Effector CD4-positive, alpha-beta T cell (primary cell): ENCODE measurements around the gene CCDC92.
A peak's percentile ranks its signal among the peaks of the same experiment; 100 is the strongest.

Source experiments
- DNase-seq: peaks from one replicate; pipeline ENCODE4 v3.0.0-alpha.2; 2020

CCDC92 gene

DNA sequence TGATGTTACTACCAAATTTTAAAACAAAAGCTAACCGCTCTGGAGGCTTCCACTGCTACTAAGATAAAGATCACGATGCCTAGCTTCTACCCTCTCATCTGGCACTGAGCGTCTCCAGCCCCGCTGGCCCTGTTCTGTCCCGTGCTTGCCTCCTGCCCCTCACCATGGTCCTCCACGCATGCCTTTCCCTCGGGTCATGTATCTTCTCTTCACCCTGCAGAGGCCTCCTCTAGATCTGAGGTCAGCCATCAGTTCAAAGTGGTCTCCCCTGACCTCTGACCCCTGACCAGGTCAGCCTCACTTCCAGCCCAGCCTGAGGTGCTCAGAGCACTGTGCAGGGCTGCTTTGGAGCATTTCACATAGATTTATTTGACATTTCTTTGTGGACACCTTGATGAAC, 28.7 kb upstream of the CCDC92 start:
- DNase-seq: no peak

DNA sequence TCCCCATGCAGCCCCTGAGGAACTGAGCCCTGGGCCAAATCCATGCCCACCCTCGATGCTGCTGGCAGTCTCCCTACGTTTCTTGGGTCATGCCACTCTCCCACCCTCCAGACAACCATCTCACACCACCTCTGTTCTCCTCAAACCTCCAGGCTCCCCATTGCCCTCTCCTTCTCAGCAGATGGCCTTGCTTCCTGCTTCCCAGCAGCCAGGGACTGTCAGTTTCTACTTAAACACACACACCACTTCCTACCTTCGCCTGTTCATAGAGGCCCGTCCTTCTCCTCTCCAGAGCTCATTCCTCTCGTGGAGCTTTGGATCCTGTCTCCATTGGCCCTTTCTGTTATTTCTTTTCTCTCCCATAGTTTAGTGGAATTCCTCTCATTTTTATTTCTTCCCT, 27.5 kb upstream of the CCDC92 start:
- DNase-seq: no peak

DNA sequence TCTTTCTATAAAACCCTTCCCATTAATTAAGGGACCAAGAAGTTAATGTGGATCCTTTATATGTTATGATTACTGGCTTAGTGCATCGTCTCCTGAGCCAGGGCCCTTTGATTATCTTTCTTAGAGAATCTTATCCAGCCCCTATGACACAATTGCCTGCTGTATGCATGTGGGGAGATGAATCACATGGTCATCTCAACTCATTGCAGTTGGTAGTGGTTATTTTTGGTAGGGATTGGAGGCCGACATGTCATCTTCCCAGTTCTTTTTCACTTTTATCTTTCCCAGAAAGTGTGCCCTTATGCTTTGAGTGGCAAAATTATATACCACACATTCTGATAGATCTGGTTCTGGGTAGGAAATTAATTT, 26.3 kb upstream of the CCDC92 start:
- DNase-seq: no peak

DNA sequence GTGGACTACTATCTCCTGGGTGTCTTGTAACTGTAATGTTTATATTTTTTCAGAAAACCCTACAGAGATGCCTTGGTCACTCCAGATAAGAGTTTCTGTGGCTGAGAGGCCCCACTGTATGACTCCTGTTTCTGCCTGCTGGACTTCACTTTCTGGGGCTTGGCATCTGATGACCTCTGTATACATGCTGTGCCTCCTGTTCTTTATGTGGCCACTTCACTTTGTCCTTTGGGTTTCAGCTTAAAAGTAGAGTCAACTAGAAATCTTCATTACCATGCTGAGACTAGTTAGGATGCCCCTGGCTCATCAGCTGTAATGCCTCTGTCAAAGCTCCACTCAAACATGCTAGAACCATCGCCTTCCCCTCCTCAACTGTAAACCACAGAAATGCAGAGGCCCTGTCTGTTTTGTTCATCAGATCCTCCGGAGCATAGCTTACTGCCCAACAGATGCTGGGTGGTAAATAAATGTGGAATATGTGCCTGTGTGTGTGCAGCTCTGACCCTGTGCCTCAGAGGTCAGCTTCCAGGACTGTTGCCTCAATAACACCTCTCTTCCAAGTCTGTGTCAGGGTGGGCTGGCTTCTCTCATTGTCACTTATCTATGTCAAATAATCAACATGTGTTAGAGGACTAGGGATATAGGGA, 25.8 kb upstream of the CCDC92 start:
- no peak for DNase-seq

DNA sequence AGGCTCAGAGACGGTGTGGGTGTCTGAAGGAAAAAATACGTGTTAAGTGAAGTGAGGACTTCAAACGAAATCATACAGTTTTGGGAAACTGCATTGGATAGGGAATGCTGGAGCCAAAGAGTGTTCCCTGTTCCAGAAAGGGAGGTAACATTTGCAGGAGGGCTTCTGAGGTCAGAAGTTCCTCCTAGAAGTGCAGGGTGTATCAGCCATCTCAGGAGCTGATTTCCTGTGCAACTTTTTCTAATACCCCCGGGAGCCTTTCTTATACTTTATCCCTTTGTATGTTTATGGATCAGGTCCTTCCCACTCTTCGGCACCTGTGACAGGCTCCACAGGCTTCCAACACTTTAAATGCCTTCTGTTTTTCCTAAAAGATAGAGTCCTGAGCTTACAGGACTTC, 25.3 kb upstream of the CCDC92 start:
- DNase-seq: no peak

DNA sequence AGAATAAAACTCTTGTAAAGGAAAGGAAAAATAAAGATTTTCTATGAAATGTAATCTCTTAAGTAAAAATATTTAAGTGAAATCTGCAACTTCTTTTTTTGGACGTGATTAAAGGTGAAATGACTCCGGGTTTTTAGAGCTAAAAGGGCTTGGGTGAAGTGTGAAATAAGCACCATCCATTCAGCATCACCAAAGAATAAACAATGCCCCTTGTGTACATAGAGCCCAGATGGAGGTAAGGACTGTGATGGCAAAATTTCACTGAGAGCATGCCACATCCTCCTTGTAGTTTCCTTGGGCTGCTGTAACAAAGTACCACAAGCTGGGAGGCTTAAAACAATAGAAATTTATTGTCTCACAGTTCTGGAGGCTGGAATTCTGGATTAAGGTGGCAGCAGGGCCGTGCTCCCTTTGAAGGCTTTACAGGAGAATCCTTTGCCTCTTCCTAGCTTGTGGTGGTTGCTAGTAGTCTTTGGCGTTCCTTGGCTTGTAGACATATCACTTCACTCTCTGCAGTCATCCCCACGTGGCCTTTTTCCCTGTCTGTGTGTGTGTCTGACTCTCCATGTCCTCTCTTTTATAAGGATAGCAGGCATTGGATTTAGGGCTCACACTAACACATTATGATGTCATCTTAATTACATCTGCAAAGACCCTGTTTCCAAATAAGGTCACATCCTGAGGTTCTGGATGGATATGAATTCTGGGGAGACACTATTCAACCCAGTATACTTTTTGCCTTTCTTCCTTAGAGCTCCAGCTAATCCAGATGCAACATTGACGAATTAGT, 24.6 kb upstream of the CCDC92 start:
- no peak for DNase-seq

DNA sequence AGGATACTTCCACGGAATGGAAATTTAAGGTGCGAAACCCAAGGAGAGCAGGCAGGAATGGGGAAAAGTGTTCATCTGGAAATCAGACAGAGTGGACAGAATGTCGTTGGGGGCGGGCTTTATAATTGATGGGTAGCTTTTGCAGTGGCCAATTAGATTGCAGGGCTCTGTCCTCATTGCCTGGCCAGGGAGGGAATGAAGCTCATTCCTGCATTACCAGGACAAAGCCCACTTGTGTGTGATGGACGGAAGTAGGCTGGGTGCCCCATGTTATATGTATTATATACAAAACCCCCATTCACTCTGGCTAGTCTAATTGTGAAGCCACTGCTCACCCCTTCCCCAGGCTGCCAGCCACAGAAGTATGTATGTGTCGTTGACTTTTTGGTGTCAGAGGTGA, 23.9 kb upstream of the CCDC92 start:
- no peak for DNase-seq

DNA sequence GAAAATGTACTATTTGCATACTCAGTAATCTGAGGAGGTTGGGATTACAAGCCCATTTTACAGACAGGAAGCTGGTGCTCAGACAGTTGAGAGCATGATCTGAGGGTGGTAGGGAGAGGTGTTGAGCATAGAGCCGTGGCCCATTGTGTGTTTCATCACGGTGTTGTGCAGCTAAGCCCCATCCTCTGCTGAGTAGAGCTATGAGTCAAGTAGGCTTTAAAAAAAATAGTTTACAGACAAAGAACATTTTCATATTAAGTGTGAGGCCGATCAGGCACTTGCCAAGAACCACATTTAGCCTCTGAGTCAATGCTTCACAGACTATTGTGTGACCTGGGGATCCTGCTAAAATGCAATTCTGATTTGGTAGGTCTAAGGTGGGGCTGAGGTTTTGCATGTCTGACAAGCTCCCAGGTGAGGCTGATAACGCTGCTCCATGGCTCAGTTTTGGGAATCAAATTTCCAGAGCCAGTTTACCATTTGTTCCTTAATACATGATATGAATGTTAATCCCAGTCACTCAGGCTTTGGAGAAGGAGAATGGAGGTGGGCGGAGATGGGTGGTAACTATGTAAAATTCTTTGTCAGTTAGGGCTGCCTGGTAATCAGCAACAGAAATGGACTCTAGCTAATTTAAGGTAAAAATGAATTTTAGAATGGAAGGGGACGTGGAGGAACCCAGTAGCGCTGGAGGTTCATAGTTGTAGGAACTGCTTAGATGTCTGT, 22.6 kb upstream of the CCDC92 start:
- DNase-seq: no peak

DNA sequence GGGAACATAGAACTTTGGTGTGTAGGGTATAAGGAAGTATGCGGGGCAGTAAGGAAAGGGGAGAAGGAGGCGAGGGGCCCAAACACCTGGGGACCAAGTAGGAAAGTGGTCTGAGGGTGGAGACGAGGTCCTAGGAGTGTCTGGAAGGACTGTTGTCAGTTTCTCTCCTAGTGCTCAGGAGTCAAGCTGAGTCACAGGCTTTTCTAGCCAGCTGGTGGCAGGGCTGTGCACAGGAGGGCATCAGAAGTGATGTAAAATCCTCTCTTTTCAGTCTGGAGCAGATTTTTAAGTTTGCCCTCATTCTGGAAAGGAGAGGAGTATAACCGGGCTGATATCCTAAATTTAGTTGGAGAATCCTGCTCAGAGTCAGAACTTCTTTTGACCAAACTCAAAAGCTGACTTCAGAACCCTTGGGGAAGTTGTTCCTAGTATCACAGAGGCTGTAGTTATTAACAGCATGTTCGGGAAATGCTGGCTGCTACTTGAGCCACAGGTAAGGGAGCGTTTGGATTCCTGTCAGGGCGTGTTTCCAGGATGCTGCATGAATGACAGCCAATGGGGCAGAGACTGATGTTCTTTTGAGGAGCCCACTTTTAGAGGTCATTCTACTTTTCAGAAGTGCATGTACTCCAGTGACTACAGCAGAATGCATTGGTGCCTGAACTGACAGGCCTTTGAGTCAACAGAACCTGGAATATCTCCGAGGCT, 19.6 kb upstream of the CCDC92 start:
- DNase-seq: no peak

DNA sequence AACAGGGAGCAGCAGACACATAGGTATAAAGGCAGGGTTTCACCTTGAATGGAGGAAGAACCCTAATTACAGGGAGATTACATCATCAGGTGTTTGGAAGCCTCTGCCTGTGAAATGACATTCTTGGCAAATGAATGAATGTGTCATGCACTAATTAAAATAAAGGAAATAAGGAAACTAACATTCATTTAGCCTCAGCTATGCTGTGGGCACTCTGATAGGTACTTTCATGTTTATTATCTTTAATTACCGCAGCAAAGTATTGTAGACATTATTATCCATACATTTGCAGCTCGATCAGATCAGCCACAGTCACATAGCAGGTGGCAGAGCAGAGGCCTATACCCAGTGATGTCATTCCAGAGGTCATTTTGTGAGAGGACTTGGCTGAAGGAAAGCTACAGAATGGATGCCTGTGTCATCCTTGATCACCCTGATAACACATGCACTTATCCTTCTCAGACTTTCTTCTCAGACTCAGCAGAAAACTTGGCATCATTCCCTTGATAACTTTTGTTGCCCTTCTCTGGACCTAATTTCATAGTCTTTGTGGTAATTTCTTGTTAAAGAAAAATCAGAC, 18.8 kb upstream of the CCDC92 start:
- DNase-seq: no peak

DNA sequence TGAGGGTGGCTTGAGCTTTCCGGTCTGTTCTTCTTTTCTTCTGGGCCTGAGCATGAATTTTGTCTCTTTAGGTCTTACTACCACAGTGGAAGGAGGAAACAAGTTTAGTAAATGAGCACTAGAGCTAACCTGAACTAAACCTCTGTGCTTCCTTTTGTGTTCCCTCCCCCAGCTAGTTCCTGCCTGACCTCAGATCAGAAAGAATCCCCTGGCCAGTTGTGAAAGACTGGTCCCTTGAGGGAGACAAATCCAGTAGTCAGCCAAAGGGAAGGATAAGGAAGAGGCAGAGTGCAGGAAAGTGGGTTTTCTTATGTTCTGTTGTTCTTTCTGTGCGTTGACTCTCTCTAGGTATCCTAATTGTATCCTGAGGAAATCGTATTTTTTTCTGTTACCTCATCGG, 17.9 kb upstream of the CCDC92 start:
- no peak for DNase-seq

DNA sequence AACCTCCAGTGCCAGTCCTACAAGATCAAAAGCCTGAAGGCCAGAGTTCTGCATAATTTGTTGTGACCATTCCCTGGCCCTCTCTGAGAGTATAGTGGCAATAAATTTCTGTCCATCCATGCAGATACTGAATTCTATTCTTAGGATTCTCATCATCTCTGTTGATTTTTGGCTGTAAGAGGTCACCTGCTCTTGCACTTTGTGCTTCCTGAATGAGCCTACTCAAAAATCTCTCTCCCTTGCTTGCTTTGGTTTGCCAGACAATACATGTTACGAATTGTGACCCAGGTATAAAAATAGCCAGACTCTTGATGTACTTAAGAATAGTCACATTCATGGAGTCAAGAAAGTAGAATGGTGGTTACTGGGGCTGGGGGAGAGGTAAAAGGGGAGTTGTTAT, 17.1 kb upstream of the CCDC92 start:
- no peak for DNase-seq

DNA sequence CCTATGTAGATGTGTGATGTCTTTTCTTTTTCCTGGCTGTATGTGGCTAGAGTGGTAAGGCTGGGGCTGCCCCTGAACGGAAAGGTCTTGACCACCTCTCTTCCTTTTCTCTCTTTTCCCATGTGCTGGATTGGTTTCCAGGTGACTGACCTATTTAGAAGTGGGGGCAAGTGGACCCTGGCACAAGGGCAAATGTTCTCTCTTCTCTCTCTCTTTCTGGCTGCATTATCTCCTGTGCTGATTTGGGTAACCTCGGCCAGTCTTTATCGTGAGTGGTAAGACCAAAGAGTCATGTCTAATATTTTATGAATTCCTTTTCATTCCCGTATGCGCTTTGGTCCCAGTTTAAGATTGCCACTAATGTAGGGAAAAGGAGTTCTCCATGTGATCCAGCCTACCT, 16.5 kb upstream of the CCDC92 start:
- no peak for DNase-seq

DNA sequence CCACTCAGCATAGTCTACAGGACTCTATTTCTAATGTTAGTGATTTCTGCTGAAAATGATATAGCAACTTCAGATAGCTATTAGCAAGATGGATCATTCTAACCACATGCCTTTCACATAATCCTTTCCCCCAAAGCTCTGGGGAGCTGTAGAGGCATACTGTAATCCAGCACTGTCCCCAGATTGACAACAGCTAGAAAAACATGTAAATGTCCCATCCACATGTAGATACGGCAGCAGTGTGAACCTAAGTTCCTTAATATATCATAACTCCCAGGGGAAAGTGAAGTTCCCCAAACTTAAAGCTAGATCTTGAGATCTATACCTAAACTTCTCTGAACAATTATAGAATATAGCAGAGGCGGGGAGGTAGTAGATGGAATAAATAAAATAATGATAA, 14.4 kb upstream of the CCDC92 start:
- DNase-seq: no peak

DNA sequence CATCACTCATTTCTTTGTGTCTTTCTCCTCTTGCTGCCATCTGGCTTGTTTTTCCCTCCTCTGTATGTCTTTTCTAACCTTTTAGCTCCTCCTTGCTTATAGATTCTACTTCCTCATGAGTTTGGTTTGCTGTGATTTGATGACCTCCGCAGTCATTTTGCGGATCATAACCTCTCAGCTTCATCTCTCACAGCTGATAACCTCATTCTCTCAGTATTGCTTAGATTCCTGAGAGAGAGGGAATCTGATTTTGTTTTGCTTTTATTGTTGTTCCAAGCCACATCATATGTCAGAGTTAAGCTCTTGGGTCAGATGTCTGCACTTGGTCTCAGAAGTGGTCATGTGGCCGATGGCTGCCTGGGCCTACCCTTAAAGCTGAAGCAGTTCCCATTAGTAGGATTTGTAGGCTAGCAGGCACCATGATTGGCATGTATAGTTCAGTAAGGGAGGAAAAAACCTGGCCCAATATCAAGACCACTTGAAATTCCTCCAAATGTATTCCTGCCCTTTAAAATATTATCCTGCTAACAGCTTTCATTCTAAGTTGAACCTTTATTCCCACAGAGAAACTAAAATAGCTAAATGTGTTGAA, 13.8 kb upstream of the CCDC92 start:
- no peak for DNase-seq

DNA sequence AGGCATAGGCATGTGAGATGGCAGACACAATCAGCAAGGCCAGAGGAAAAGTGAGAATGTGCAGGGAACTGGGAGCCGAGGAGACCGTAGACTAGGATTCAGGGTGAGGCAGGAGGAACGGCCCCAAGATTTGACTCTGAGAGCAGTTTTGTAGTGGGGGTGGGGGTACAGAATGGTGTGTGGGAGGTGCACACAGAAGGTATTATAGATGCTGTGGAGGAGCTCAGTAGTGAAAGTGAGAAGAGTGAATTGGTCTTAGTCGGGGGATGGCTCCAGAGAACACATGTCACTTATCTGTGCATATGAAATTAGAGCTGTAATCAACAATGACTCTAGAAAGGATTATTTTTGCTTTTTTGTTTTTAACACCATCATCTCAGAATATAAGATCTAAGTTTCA, 12.3 kb upstream of the CCDC92 start:
- no peak for DNase-seq

DNA sequence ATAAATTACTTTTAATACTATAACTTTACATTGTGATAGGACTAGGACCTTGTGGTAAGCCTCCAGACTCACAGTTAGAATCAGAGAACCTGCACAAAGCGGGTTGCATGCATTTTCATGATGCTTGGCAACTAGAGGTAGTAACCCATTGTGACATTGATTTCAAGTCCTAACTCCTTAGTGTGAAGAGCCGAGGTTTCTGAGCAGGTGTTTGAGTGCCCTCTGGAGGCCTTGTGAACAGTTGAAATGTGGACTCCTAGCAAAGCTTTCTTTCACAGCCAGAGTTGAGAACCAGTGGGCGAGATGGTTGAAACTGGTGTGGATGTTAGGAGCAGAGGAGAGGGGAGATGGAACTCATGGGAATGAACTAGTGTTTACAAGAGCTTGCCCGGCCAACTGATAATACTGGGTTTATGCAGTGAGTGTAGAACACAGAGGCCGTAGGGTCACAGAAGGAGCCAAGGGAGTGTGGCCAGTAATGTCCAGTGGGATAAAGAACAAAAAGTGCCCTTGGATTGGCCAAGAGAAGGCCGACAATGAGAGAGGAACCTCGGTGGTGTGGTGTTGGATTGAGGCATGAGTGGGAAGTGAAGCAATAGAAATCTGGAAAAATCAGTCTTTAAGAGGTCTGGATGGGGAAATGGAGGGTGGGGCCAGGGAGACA, 11.3 kb upstream of the CCDC92 start:
- DNase-seq: peak; percentile 21

DNA sequence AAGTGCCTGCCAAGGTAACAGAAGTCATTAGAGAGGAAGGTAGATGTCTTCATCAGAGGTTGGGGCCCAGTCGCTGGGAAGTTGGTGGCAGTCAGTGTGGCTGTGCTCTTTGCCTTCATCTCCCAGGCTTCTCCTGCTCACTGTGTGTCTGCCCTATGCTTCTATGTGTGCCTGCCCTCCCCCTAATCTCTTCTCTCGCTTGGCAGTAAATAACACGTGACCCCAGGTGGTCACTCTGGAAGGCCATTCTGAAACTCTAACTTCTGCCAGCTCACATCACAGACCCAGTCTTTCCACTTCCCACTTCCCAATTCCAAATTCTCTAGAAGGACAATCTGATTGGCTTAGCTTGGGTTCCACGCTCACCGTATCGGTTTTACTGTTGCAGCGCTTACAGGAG, 9.6 kb upstream of the CCDC92 start:
- DNase-seq: no peak

DNA sequence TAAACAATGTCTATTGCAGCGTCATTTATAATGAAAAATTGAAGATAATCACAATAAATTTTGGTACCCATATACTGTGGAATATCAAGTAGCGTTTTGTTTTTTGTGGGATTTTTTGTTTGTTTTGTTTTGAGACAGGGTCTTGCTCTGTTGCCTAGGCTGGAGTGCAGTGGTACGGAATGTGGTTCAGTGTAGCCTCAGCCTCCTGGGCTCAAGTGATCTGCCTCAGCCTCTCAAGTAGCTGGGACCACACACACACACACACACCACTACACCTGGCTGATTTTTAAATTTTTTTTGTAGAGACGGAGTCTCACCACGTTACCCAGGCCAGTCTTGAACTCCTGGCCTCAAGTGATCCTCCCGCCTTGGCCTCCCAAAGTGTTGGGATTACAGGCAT, 6.9 kb upstream of the CCDC92 start:
- no peak for DNase-seq

DNA sequence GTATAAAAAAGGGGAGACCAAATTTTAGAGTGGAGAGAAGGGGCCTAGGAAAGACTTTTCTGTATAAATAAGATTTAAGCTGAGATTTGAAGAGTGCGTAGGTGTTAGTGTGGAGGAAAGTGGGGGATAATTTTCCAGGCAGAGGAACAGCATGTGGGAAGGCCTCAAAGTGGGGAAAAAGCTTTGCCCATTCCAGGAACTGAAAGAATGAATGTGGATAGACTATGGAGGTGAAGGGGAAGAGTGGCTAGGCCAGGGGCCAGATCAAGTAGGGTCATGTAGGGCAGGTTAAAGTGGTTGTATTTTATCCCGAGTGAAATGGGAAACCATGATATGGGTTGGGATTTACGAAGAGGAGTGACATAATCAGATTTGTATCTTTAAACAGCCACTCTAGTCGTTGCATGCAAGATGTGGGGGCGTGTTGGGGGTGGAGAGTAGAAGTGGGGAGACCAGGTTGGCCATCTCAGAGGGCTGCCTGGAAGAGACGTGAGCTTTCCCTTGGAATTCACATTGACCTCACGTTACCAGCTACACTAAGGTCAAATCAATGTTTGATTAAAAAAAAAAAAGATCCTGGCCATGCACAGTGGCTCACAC, 3.7 kb upstream of the CCDC92 start:
- DNase-seq: no peak

DNA sequence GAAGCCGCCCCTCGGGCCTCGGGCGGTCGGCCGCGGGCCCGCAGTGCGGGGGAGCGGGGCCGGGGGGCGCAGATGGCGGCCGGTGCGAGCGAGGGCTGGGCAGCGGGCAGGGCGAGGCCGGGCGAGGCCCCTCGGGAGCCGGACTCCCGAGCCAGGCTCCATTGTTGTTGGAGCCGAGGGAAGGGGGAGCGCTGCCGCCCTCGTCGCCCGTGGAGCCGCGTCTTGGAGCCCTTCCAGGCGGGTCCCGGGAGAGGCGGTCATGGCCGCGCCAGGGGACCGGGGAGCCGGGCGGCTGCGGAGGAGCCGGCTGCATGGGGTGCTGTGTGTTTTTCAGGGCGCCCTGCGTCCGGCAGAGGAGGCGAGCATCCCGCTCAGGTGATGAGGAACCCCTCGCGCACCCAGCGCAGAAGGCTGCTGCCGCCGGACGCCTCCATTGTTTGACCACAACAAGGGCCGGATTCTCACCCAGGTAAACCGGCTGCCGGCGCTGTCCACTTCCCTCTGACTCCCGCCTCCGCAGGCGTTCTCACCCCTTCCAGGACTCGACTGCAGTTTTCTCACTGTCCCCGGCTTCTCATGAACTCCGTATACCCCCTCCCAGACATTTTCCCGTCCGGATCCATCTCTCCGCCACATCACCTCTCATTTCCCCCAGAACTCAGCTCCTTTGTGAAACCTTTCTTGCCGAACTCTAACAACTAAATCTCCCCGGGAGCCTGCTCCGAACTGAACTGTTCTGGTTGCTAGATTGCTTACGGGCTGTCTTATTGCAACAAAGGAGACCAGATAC, 1.1 kb upstream of the CCDC92 start:
- peak; percentile 9 for DNase-seq
